ENCODE data around the gene RXRA. TPM values are rescaled to one million over a fixed set of nuclear protein-coding genes. Genes with fewer than 3 reads are reported as not detected.
A peak's percentile ranks its signal among the peaks of the same experiment; 100 is the strongest.

Gene RXRA
- total RNA-seq, 1 donor from 2014 or later, result 20.5 TPM

- Mint-ChIP-seq H3K9me3 (ENCODE audit: unreplicated experiment) (peaks cover 5% of the 10 kb centered on the region), H3K4me3 (ENCODE audit: unreplicated experiment) (no peak overlapping the region), H3K4me1 (ENCODE audit: low read depth, unreplicated experiment) (peaks cover 23% of the 10 kb centered on the region), H3K27ac (ENCODE audit: unreplicated experiment) (peak overlapping the region; percentile 77), H3K36me3 (ENCODE audit: unreplicated experiment) (no peaks in the 10 kb centered on the region), H3K27me3 (ENCODE audit: unreplicated experiment) (peaks cover 8% of the 10 kb centered on the region)
- DNase-seq, result no peak
- TF ChIP-seq CTCF (IDR thresholded peaks at IDR 0.05; ENCODE audit: partially characterized antibody, unreplicated experiment), result no peak
These were observed 107.9 kb downstream of the RXRA start for GRCh38 chr9:134433909-134434882.

DNA sequence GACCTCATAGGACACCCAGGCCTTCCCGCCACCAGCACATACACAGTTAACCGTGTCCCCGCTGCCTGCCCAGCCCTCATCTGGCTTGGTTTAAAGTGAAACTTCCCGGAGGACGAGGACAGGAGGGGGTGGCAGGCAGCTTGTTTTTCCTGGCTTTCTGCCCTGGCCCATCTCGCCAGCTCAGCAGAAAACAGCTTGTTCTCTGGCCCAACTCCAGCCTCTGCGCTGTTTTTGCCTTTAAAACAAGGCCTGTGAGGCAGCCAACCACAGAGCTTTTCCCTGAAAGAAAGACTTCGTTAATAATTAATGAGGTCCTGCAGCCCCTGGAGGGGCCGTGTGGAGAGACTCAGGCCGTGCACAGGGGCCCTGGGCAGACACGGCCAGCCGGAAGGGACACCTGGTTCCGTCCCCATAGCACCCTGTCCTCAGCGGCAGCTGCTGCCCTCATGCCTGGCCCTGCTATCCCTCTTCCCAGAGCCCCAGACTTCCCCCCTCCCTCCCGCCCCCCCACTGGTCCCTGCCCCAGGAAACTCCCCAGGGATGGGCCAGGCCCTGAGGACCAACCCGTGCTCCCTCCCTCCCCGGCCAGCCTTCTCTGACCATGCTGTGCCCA is 108.7 kb downstream of the RXRA start:
- peaks cover 27% of the 10 kb centered on the region for H3K4me1 Mint-ChIP-seq (ENCODE audit: low read depth, unreplicated experiment)
- H3K36me3 Mint-ChIP-seq (ENCODE audit: unreplicated experiment), result no peaks in the 10 kb centered on the region
- peak; percentile 73 for DNase-seq
- H3K27ac Mint-ChIP-seq (ENCODE audit: unreplicated experiment), result peak overlapping the region; percentile 87
- TF ChIP-seq CTCF (IDR thresholded peaks at IDR 0.05; ENCODE audit: partially characterized antibody, unreplicated experiment), result no peak
- H3K9me3 Mint-ChIP-seq (ENCODE audit: unreplicated experiment), result peaks cover 5% of the 10 kb centered on the region
- peak overlapping the region; percentile 25 for H3K4me3 Mint-ChIP-seq (ENCODE audit: unreplicated experiment)
- peaks cover 8% of the 10 kb centered on the region for H3K27me3 Mint-ChIP-seq (ENCODE audit: unreplicated experiment)

DNA sequence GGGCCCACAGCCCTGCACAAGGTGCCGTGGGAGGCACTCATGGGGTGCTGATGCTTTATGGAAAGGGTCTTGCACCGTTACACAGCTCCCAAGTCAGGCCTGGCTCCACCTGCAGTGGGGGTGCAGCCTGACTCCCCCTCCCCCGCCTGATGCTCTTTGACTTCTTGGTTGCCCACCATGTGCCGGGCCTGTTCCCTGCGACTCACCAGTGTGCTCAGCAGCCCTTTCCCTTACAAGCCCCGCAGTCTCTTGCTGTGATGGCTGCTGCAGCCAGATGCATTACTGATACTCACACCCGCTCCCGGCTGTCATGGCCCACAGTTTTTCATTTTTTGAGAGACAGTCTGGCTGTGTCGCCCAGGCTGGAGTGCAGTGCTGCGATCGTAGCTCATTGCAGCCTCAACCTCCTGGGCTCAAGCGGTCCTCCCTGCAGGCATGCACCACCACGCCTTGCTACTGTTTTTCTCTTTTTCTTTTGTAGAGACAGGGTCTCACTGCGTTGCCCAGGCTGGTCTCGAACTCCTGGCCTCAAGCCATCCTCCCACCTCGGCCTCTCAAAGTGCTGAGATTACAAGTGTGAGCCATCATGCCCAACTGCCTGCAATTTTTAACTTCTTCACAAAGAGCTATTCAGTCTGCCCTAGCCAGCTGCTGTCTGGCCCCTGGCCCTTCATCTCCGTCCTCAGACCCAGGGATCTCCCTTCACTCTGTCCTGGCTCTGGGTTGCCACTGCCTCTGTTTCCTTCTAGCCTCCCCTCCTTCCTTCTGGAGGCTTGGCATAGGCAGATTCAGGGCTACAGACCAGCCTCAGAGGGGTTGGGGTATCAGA is 109.5 kb downstream of the RXRA start:
- H3K27me3 Mint-ChIP-seq (ENCODE audit: unreplicated experiment), result peaks cover 9% of the 10 kb centered on the region
- peaks cover 30% of the 10 kb centered on the region for H3K4me1 Mint-ChIP-seq (ENCODE audit: low read depth, unreplicated experiment)
- no peak for TF ChIP-seq CTCF (IDR thresholded peaks at IDR 0.05; ENCODE audit: partially characterized antibody, unreplicated experiment)
- H3K9me3 Mint-ChIP-seq (ENCODE audit: unreplicated experiment), result peaks cover 7% of the 10 kb centered on the region
- H3K36me3 Mint-ChIP-seq (ENCODE audit: unreplicated experiment), result no peaks in the 10 kb centered on the region
- DNase-seq, result no peak
- H3K4me3 Mint-ChIP-seq (ENCODE audit: unreplicated experiment), result no peak overlapping the region
- H3K27ac Mint-ChIP-seq (ENCODE audit: unreplicated experiment), result peak overlapping the region; percentile 72

- Mint-ChIP-seq H3K4me1 (ENCODE audit: low read depth, unreplicated experiment) (peaks cover 36% of the 10 kb centered on the region), H3K9me3 (ENCODE audit: unreplicated experiment) (peaks cover 9% of the 10 kb centered on the region), H3K27ac (ENCODE audit: unreplicated experiment) (peak overlapping the region; percentile 72), H3K36me3 (ENCODE audit: unreplicated experiment) (no peaks in the 10 kb centered on the region), H3K27me3 (ENCODE audit: unreplicated experiment) (peaks cover 14% of the 10 kb centered on the region), H3K4me3 (ENCODE audit: unreplicated experiment) (peak overlapping the region; percentile 42)
- no peak for DNase-seq
- TF ChIP-seq CTCF (IDR thresholded peaks at IDR 0.05; ENCODE audit: partially characterized antibody, unreplicated experiment), result no peak
These were observed 110.1 kb downstream of the RXRA start for GRCh38 chr9:134436379-134436762.

Measured in glutamatergic neuron (in vitro differentiated cells).